HL-60 (cell line): ENCODE results near the gene NUDT8.

Experiments used
- DNase-seq, 2 experiments: peaks; one replicate each; pipeline ENCODE4 v3.0.0-alpha.2; 2010 to 2020; ENCODE audit warnings: low read depth in 1 of 2, low spot score in 1 of 2
- H3K27ac ChIP-seq: fragments of 250-450 bp; sonication (Bioruptor Pico); replicated peaks from 2 replicates; pipeline ENCODE4 v1.5.1; 2020; ENCODE audit warnings: mild to moderate bottlenecking, moderate library complexity
- H3K27me3 ChIP-seq: fragments of 250-450 bp; sonication (Bioruptor Pico); 2 replicates; pipeline ENCODE4 v1.5.1; 2021; ENCODE audit warnings: mild to moderate bottlenecking, moderate library complexity; ENCODE audit not compliant: insufficient read depth, poor library complexity, severe bottlenecking
- H3K4me3 ChIP-seq: replicated peaks from 2 replicates; pipeline ENCODE4 v1.5.1; 2011; ENCODE audit warnings: mild to moderate bottlenecking, control low read depth, low read length; ENCODE audit not compliant: insufficient read depth
- CTCF ChIP-seq: IDR thresholded peaks from one replicate; pipeline ENCODE4 v1.5.1; 2011; ENCODE audit warnings: low read length, control low read depth, inconsistent platforms; ENCODE audit not compliant: insufficient read depth
- GABPA ChIP-seq: IDR thresholded peaks from 2 replicates; pipeline ENCODE4 v1.6.1; 2012; ENCODE audit warnings: low read depth
- POLR2AphosphoS5 ChIP-seq: IDR thresholded peaks from 2 replicates; pipeline ENCODE4 v1.6.1; 2012; ENCODE audit warnings: low read depth
- REST ChIP-seq: IDR thresholded peaks from 2 replicates; pipeline ENCODE4 v1.6.1; 2012; ENCODE audit warnings: low read depth; ENCODE audit not compliant: insufficient replicate concordance
- SPI1 ChIP-seq: IDR thresholded peaks from 2 replicates; pipeline ENCODE4 v1.6.1; 2012; ENCODE audit warnings: low read depth, mild to moderate bottlenecking, borderline replicate concordance

NUDT8 gene

GRCh38 chr11:67606492-67607295, 23.0 kb downstream of the NUDT8 start, which contains the start of gene NDUFV1:
TSS of gene NDUFV1 (plus strand) at chr11:67606936. CDS start at chr11:67607005, 69 bp downstream.
- DNase-seq, result peak; percentile 89 to 97
- H3K4me3 ChIP-seq, result peak within 1 kb of the TSS; percentile 97
- H3K27me3 ChIP-seq, result no peaks in the 10 kb centered on the region
- H3K27ac ChIP-seq, result peak within 1 kb of the TSS; percentile 76
- TF ChIP-seq SPI1 (peak; percentile 75; the same call in 1 of the 2 replicates), GABPA (peak; percentile 56; the same call in 1 of the 2 replicates), REST (peak; percentile 39), POLR2AphosphoS5 (peak; percentile 92), CTCF (peak; percentile 28)

GRCh38 chr11:67606093-67606491, 23.6 kb downstream of the NUDT8 start:
- Histone ChIP-seq H3K4me3 (peak overlapping the region; percentile 97), H3K27me3 (no peaks in the 10 kb centered on the region), H3K27ac (peak overlapping the region; percentile 76)
- no peak for DNase-seq
- TF ChIP-seq REST (no peak), CTCF (no peak), POLR2AphosphoS5 (no peak), GABPA (no peak), SPI1 (no peak)

- Histone ChIP-seq H3K27ac (no peak overlapping the region), H3K27me3 (no peaks in the 10 kb centered on the region), H3K4me3 (no peak overlapping the region)
- no peak for TF ChIP-seq POLR2AphosphoS5
- no peak for TF ChIP-seq SPI1
- TF ChIP-seq GABPA, result no peak
- TF ChIP-seq CTCF, result no peak
- no peak for TF ChIP-seq REST
- DNase-seq, result no peak
Observed at GRCh38 chr11:67605231-67606011, 24.3 kb downstream of the NUDT8 start.
